HepG2 (cell line): Measurements from ENCODE around the gene SUSD3. TPM values are rescaled to one million over a fixed set of nuclear protein-coding genes. Genes with fewer than 3 reads are reported as not detected.

Source experiments
- ARID2 ChIP-seq: sonication (generic); formaldehyde crosslinking; IDR thresholded peaks from 2 replicates; pipeline ENCODE4 v1.8.1; 2022; ENCODE audit warnings: mild to moderate bottlenecking, missing genetic modification reagents, borderline replicate concordance
- FOXP4 ChIP-seq: sonication (generic); formaldehyde crosslinking; IDR thresholded peaks from 2 replicates; pipeline ENCODE4 v1.4.0; 2020; ENCODE audit warnings: missing genetic modification reagents
- HDAC6 ChIP-seq: fragments of 200-600 bp; sonication (generic); IDR thresholded peaks from 2 replicates; pipeline ENCODE4 v1.7.0; 2017; ENCODE audit warnings: mild to moderate bottlenecking, antibody characterized with exemption, low read length, low read depth
- MAX ChIP-seq: IDR thresholded peaks from 2 replicates; pipeline ENCODE4 v1.6.1; 2012; ENCODE audit warnings: inconsistent platforms
- POLR2A ChIP-seq, 2 experiments: IDR thresholded peaks; 2 replicates each; pipeline ENCODE4 v1.6.1; 2011; ENCODE audit warnings: low read depth in 2 of 2, low read length in 2 of 2, mild to moderate bottlenecking in 1 of 2, moderate library complexity in 1 of 2; ENCODE audit not compliant: insufficient read depth in 1 of 2
- SP140L ChIP-seq: sonication (generic); formaldehyde crosslinking; IDR thresholded peaks from 2 replicates; pipeline ENCODE4 v1.4.0; 2020; ENCODE audit warnings: missing genetic modification reagents, borderline replicate concordance
- SP5 ChIP-seq: IDR thresholded peaks from 2 replicates; pipeline ENCODE4 v1.6.1; 2016; ENCODE audit warnings: low read depth, borderline replicate concordance
- TAF15 ChIP-seq: fragments of 200-400 bp; formaldehyde crosslinking; IDR thresholded peaks from one replicate; pipeline ENCODE4 v1.6.1; 2018; ENCODE audit warnings: mild to moderate bottlenecking, low read depth, low read length; ENCODE audit not compliant: poor library complexity, severe bottlenecking
- TRIM24 ChIP-seq: sonication (generic); formaldehyde crosslinking; IDR thresholded peaks from 2 replicates; pipeline ENCODE4 v1.8.0; 2022; ENCODE audit warnings: mild to moderate bottlenecking, missing genetic modification reagents
- YEATS2 ChIP-seq: sonication (generic); formaldehyde crosslinking; IDR thresholded peaks from 2 replicates; pipeline ENCODE4 v1.4.0; 2020; ENCODE audit warnings: missing genetic modification reagents, borderline replicate concordance
- YEATS4 ChIP-seq: sonication (generic); formaldehyde crosslinking; IDR thresholded peaks from 2 replicates; pipeline ENCODE4 v1.4.0; 2020; ENCODE audit warnings: missing genetic modification reagents, borderline replicate concordance
- ZBTB49 ChIP-seq: sonication (generic); formaldehyde crosslinking; IDR thresholded peaks from 2 replicates; pipeline ENCODE4 v1.4.0; 2020; ENCODE audit warnings: missing genetic modification reagents, borderline replicate concordance
- ZC3H4 ChIP-seq: sonication (generic); formaldehyde crosslinking; IDR thresholded peaks from 2 replicates; pipeline ENCODE4 v1.4.0; 2020; ENCODE audit warnings: missing genetic modification reagents, borderline replicate concordance
- ZGPAT ChIP-seq: IDR thresholded peaks from 2 replicates; pipeline ENCODE4 v1.6.1; 2016; ENCODE audit warnings: mild to moderate bottlenecking
- ZNF234 ChIP-seq: sonication (generic); formaldehyde crosslinking; conservative IDR thresholded peaks from 2 replicates; pipeline ENCODE4 v1.5.1; 2020; ENCODE audit warnings: mild to moderate bottlenecking, missing genetic modification reagents
- ZNF256 ChIP-seq: sonication (generic); formaldehyde crosslinking; conservative IDR thresholded peaks from 2 replicates; pipeline ENCODE4 v1.4.0; 2020; ENCODE audit warnings: missing genetic modification reagents
- ZNF280D ChIP-seq: sonication (generic); formaldehyde crosslinking; IDR thresholded peaks from 2 replicates; pipeline ENCODE4 v1.5.1; 2020; ENCODE audit warnings: mild to moderate bottlenecking, missing genetic modification reagents
- ZNF432 ChIP-seq: sonication (generic); formaldehyde crosslinking; IDR thresholded peaks from 2 replicates; pipeline ENCODE4 v1.5.0; 2020; ENCODE audit warnings: missing genetic modification reagents, mild to moderate bottlenecking, borderline replicate concordance
- ZNF619 ChIP-seq: sonication (generic); formaldehyde crosslinking; IDR thresholded peaks from 2 replicates; pipeline ENCODE4 v1.4.0; 2020; ENCODE audit warnings: mild to moderate bottlenecking, missing genetic modification reagents
- ZNF670 ChIP-seq: sonication (generic); formaldehyde crosslinking; IDR thresholded peaks from 2 replicates; pipeline ENCODE4 v1.8.0; 2022; ENCODE audit warnings: mild to moderate bottlenecking, missing genetic modification reagents, borderline replicate concordance
- ZNF713 ChIP-seq: sonication (generic); formaldehyde crosslinking; IDR thresholded peaks from 2 replicates; pipeline ENCODE4 v1.4.0; 2020; ENCODE audit warnings: mild to moderate bottlenecking, missing genetic modification reagents
- polyA plus RNA-seq, 8 experiments: library from polyadenylated mRNA; depleted of rRNA in 3 of 8; stranded (reverse) in 7 of 8; unstranded in 1 of 8; fragments of >200 nt; fragmentation: Illumina TruSeq in 4 of 8; extraction: Trizol in 4 of 8; gene quantifications; 2 replicates each; pipeline versions ENCODE4 v1.2.1 to v1.2.3, GENCODE V29; 2011 to 2016; ENCODE audit warnings: low read depth in 4 of 8, missing spikeins in 1 of 8, mixed read lengths in 1 of 8; ENCODE audit not compliant: insufficient read depth in 1 of 8
- total RNA-seq, 5 experiments: library from RNA; depleted of rRNA; stranded (reverse); fragments of >200 nt; fragmentation: Illumina TruSeq; extraction: Trizol; gene quantifications; 2 replicates each; pipeline ENCODE4 v1.2.3, GENCODE V29; 2016; ENCODE audit warnings: low read depth in 1 of 5

SUSD3 gene
- total and polyA plus RNA-seq, 2 of the 13 experiments (the other 11 are each of a cell fraction or from before 2014, with no cell fraction given): 7.0 to 9.1 TPM

GRCh38 chr9:93096131-93096802 is 37.8 kb downstream of the SUSD3 start, which contains the start of gene CARD19 (continued):
- TF ChIP-seq ZNF432 (CRISPR knock-in tag): no peak
- TF ChIP-seq FOXP4 (CRISPR knock-in tag): no peak
- no peak for TF ChIP-seq YEATS2
- 0 out of 2 replicates have a peak, but pooled peaks have one; percentile 84 for TF ChIP-seq ZNF713 (CRISPR knock-in tag)
- TF ChIP-seq ZC3H4 (CRISPR knock-in tag): no peak
- no peak for TF ChIP-seq TAF15
- peak in 1 of 2 experiments; percentile 54; a peak in 2 of 4 replicates for TF ChIP-seq POLR2A (IDR thresholded peaks at IDR 0.05; ENCODE audit: insufficient read depth in 1 of 2, low read depth in 2 of 2, low read length in 2 of 2)
- 0 out of 2 replicates have a peak, but pooled peaks have one; percentile 31 for TF ChIP-seq ZNF619 (CRISPR knock-in tag)
- TF ChIP-seq ZGPAT (CRISPR knock-in tag): peak; percentile 25; the same call in 1 of the 2 replicates
- TF ChIP-seq ZNF234 (CRISPR knock-in tag): no peak
- no peak for TF ChIP-seq ZBTB49 (CRISPR knock-in tag)
- TF ChIP-seq HDAC6: no peak
- no peak for TF ChIP-seq ZNF280D
- TF ChIP-seq YEATS4 (CRISPR knock-in tag): peak; percentile 31; the same call in 1 of the 2 replicates
- TF ChIP-seq ARID2 (CRISPR knock-in tag): 0 out of 2 replicates have a peak, but pooled peaks have one; percentile 28
- no peak for TF ChIP-seq ZNF256
- no peak for TF ChIP-seq ZNF670
- TF ChIP-seq SP5 (CRISPR knock-in tag): peak; percentile 32; the same call in 1 of the 2 replicates
- no peak for TF ChIP-seq TRIM24 (CRISPR knock-in tag)
- TF ChIP-seq SP140L (CRISPR knock-in tag): no peak
- peak; percentile 42; the same call in 1 of the 2 replicates for TF ChIP-seq MAX
